DMS153 (cell line): ENCODE results near the gene ARL15.
"Not testable (repeated sequence)": the region's sequence is repeated elsewhere in the genome, so short reads cannot be mapped to it uniquely, and the experiment has no call there.

ENCODE experiments used
- DNase-seq: peaks from one replicate; lab custom pipeline; 2025; lab: John Stamatoyannopoulos, UW

ARL15 gene

GRCh38 chr5:54090495-54091120, 219.8 kb downstream of the ARL15 start:
- no peak for DNase-seq

GRCh38 chr5:54088081-54088480, 222.3 kb downstream of the ARL15 start:
- DNase-seq = no peak

GRCh38 chr5:54087436-54087835, 222.9 kb downstream of the ARL15 start:
- DNase-seq = no peak

- DNase-seq = no peak
Measured at GRCh38 chr5:54086191-54086590, 224.2 kb downstream of the ARL15 start.

GRCh38 chr5:54084696-54085095, 225.7 kb downstream of the ARL15 start:
- DNase-seq = no peak

GRCh38 chr5:54083851-54084250, 226.5 kb downstream of the ARL15 start:
- no peak for DNase-seq

- DNase-seq = no peak
Measured at GRCh38 chr5:54083245-54083644, 227.1 kb downstream of the ARL15 start.

- no peak for DNase-seq
Measured at GRCh38 chr5:54081415-54081814, 229.0 kb downstream of the ARL15 start.

- no peak for DNase-seq
Measured at GRCh38 chr5:54080831-54081230, 229.5 kb downstream of the ARL15 start.

- no peak for DNase-seq
Measured at GRCh38 chr5:54073735-54074134, 236.6 kb downstream of the ARL15 start.

GRCh38 chr5:54073131-54073530, 237.2 kb downstream of the ARL15 start:
- DNase-seq = no peak

GRCh38 chr5:54066433-54066832, 243.9 kb downstream of the ARL15 start:
- no peak for DNase-seq

GRCh38 chr5:54063817-54064216, 246.6 kb downstream of the ARL15 start:
- DNase-seq = no peak

- DNase-seq = no peak
Measured at GRCh38 chr5:54062958-54063357, 247.4 kb downstream of the ARL15 start.

- DNase-seq = not testable (repeated sequence)
Measured at GRCh38 chr5:54060919-54061318, 249.5 kb downstream of the ARL15 start.

GRCh38 chr5:54049963-54050362, 260.4 kb downstream of the ARL15 start:
- no peak for DNase-seq

GRCh38 chr5:54049144-54049543, 261.2 kb downstream of the ARL15 start:
- no peak for DNase-seq

GRCh38 chr5:54045077-54045792, 265.1 kb downstream of the ARL15 start:
- no peak for DNase-seq

- DNase-seq = not testable (repeated sequence)
Measured at GRCh38 chr5:54044276-54044675, 266.1 kb downstream of the ARL15 start.

- no peak for DNase-seq
Measured at GRCh38 chr5:54040804-54041203, 269.6 kb downstream of the ARL15 start.

GRCh38 chr5:54040018-54040417, 270.4 kb downstream of the ARL15 start:
- no peak for DNase-seq

- DNase-seq = no peak
Measured at GRCh38 chr5:54037205-54037604, 273.2 kb downstream of the ARL15 start.

- DNase-seq = no peak
Measured at GRCh38 chr5:54030981-54031380, 279.4 kb downstream of the ARL15 start.

- DNase-seq = no peak
Measured at GRCh38 chr5:54024466-54024865, 285.9 kb downstream of the ARL15 start.
